GM04503 (cell line): Measurements from ENCODE around the gene UBTFL1.
"Not testable (repeated sequence)": the region's sequence is repeated elsewhere in the genome, so short reads cannot be mapped to it uniquely, and the experiment has no call there.

Experiments
- DNase-seq: peaks from one replicate; pipeline ENCODE4 v3.0.0-alpha.2; 2012; ENCODE audit warnings: low read depth

Gene UBTFL1

GRCh38 chr11:90085650-90086049 lies at the start of gene UBTFL1:
UBTFL1 (plus strand) TSS chr11:90085950; CDS start chr11:90085950, 0 bp downstream.
- DNase-seq, result not testable (repeated sequence)

DNA sequence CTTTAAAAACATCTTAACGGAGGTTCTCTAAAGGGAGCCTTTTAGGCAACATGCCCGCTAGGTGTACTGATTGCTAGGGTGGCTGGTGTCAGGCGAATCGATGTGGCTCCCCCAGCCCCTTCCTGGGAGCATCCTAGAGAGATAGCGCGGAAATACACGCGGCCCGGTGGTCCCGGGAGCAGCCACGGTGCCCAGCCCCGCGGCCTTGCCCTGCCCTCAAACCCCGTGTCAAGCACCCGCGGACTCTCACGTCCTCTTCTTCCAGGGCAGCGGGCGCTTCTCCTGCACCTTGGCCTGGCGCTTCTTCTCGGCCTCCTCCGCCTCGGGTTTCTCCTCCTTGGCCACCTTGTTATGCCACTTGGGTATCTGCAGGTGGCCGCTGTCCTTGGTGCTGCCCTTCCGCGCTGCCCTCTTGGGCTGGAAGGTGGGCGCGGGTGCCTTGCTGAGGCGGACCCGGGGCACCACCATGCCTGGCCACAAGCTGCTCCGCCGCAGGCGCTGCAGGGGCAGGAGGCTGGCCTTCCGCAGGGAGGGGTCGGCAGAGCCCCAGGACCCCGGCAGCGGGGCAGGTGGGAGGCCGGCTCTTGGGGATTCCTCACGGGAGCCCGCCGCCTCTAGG lies 34.0 kb upstream of the UBTFL1 start:
- not testable (repeated sequence) for DNase-seq

DNA sequence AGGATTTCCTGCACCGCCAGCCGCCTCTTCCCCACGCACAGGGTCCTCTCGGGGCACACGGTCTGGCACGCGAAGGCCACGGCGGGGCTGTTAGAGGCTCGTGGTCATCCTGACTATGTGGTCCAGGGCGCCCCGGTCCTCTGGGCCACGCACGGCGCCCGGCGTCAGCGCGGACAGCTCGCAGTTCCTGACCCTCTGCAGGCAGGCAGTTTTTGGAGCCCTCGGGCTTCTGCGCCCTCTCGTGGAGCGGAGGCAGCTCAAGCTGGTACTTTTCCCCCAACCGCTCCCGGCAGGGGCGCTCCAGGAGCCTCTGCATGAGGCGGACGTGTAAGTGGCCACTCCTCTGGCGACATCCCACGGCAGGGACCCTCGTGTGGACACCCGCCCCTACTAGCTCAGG lies 33.4 kb upstream of the UBTFL1 start:
- DNase-seq, result not testable (repeated sequence)

GRCh38 chr11:90053545-90053944 lies 32.2 kb upstream of the UBTFL1 start:
- not testable (repeated sequence) for DNase-seq

DNA sequence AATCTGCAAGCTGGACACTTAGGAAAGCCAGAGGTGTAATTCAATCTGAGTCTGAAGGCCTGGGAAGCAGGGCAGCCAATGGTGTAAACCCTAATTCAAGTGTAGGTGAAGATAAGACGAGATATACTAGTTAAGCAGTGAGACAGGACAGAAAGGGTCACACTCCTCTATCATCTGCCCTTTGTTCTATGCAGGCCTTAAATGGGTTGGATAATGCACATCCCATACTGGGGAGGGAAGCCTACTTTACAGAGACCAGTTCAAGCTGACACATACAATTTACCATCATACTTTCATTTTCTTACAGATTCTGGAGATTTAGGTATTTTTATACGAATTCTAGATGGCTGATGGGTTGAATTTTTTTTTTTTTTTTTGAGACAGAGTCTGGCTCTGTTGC lies 3.0 kb downstream of the UBTFL1 start:
- not testable (repeated sequence) for DNase-seq

DNA sequence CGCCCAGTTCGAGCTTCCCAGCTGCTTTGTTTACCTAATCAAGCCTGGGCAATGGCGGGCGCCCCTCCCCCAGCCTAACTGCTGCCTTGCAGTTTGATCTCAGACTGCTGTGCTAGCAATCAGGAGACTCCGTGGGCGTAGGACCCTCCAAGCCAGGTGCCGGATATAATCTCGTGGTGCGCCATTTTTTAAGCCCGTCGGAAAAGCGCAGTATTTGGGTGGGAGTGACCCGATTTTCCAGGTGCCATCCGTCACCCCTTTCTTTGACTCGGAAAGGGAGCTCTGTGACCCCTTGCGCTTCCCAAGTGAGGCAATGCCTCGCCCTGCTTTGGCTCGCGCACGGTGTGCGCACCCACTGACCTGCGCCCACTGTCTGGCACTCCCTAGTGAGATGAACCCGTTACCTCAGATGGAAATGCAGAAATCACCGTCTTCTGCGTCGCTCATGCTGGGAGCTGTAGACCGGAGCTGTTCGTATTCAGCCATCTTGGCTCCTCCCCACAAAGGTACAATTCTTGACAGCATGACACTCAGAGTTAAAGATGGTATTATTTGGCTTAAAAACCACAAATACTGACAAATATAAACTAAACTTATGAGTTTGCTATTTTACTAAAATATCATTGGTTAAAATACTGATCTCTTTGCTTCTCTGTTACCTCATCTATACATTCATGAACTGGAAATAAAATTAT lies 9.6 kb downstream of the UBTFL1 start:
- DNase-seq, result not testable (repeated sequence)

DNA sequence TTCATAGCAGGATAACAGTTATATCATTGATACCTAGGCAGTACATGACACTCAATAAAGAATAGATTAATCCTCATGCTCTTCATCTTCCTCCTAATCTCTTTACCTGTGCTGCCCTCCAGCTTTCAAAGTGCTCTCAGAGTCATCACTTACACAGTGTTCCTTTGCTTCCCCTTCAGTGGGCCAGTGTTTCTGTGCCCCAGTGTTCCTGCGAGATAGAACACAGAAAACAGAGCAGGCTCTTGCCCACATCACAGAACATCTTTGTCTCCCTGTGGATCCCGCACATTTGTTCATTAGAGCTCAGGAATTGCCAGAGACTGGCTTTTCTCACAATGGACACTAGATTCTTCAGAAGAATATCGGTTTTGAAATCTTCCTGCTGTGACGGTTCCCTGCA lies 12.5 kb downstream of the UBTFL1 start:
- not testable (repeated sequence) for DNase-seq

DNA sequence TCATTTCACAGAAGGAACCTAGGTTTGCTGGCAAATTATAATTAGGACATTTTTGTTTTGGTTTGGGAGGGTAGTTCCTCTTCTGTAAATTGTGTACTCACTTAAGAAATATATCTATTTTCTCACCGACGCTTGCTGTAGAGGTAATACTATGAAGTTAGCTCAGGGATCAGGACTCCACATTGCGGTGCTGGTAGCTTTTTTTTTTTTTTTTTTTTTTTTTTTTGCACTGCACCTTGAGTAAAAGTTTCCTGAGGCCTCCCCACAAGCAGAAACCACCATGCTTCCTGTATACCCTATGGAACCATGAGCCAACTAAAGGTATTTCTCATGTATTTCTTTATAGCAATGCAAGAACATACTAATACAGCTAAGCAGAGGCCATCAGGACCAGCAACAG lies 14.7 kb downstream of the UBTFL1 start:
- DNase-seq, result no peak

- DNase-seq, result no peak
These were observed 27.8 kb downstream of the UBTFL1 start for GRCh38 chr11:90113541-90113940.

DNA sequence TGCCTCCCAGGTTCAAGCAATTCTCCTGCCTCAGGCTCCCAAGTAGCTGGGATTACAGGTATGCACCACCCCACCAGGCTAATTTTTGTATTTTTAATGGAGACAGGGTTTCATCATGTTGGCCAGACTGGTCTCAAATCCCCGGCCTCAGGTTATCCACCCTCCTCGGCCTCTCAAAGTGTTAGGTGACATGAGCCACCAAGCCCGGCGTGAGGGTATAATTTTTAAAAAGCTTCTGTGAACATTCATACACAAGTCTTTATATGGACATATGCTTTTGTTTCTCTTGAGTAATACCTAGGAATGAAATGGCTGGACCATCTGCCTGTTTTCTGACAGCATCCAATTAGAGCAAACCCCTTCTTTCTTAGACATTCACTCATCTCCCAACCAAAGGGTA lies 34.4 kb downstream of the UBTFL1 start:
- no peak for DNase-seq

DNA sequence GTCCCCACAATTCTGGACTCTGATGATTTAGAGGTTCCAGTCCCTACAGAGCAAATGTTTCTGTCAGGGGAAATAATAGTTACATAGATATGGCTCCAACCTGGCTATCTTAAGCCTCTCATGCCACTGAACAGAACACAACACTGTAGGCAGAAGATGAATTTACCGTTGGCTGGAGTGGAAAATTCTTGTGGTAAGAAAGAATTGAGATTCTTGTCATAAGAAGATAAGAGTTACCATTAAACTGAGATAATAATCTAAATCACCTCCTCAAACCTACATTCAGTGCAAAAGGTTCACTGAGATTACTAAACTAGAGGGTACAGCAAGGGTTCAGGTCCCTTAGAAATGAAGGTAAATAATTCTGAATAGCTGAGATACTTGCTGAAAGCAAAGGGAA lies 38.6 kb downstream of the UBTFL1 start:
- no peak for DNase-seq

- no peak for DNase-seq
These were observed 39.2 kb downstream of the UBTFL1 start for GRCh38 chr11:90124946-90125345.

DNA sequence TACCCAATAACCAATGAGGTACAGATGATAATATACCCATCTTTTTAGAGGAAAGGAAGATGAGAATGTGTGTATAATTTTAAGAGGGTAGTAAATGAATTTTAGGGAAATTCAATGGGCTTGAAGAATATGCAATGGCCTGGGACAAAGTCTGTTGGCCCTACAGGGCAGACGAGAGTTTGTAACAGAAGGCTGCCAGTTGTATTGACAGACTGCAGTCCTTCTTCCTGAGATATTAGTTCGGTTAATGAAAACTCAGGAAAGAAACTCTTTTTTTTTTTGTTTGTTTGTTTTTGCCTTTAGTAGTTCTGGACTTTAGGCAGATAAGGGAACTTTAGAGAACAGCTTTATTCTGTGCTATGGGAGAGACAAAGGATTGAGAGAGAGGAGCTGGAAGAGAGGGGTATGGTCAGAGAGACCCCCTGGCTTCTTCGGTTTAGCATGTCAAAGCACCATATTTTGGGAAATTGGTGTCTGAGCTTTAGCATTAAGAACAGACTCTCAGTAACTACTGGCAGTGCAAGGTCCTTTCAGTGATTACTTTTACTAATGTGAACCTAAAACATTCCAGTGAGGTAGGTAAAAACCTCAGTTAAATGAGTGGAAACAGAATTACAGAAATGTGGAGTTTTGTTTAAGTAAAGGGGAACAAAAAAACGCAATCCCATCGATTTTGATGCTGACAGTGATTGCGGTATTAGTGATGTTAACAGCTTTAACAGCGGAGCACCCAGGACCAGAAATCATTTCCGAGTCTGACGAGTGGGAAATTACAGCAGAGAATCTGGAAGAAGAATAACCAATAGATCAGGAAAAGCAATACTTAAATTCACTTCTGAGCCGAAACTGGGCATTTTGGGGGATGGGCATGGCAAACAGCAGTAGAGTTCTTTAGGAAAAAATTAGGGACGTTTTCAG lies 48.1 kb downstream of the UBTFL1 start:
- no peak for DNase-seq

DNA sequence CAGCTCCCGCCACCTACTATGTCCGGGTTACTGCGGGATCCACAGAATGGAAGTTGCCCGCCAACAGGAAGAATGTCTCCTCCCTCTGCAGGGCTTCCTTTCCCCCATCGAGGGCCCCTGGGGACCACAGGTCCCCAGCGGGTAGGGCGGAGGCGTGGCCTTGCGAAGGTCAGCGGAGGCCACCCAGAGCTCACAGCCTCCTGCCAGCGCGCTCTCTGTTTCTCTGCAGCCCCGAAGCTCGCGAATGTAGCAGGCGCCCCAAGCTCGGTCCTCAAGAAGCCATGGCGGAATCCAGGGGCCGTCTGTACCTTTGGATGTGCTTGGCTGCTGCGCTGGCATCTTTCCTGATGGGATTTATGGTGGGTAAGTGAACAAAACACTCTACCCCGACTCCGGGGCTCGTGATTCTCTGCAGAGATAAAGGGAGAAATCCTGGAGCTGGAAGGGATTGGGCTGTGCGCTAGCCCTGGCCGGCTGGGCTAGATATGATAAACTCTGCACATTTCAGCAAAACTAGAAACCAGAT lies 48.8 kb downstream of the UBTFL1 start, which contains the start of gene NAALAD2:
NAALAD2 (plus strand) TSS at position 186 of the 526 bp plus-strand sequence; CDS start at position 282, 96 bp downstream.
- no peak for DNase-seq

DNA sequence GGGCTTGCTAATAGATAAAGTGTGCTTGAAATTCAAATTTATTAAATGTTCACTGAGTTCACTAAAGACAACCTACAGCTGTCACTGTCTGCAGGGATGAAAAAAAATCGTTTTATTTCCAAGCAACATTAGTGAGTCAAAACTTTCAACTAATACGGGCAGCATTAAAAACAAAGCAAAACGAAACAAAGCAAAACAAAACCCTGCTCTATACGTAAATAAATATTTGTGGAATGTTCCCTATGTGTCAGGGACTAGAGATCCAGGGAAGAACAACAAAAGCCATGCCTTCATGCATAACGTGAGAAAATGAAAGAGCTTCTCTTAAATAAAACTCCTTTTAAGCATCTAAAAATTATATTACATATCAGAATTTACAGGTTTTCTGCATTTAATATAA lies 49.3 kb downstream of the UBTFL1 start:
- no peak for DNase-seq
